Large intestine (tissue), 3 donors: ENCODE results near the gene MYH16. TPM values are rescaled to one million over a fixed set of nuclear protein-coding genes. Genes with fewer than 3 reads are reported as not detected.
"Not testable (repeated sequence)": the region's sequence is repeated elsewhere in the genome, so short reads cannot be mapped to it uniquely, and the experiment has no call there.

Experiments
- DNase-seq, 2 donors: peaks; one replicate each; pipeline versions ENCODE4 v3.0.0 to v3.0.0-alpha.2; 2013
- H3K27ac ChIP-seq: one replicate; pipeline ENCODE4 v1.5.1; 2013; ENCODE audit warnings: low read length
- H3K27me3 ChIP-seq: 2 replicates; pipeline ENCODE4 v1.6.1; 2013; ENCODE audit warnings: low read length; ENCODE audit not compliant: control insufficient read depth, insufficient read depth
- H3K36me3 ChIP-seq: 2 replicates; pipeline ENCODE4 v1.6.1; 2013; ENCODE audit warnings: low read length; ENCODE audit not compliant: control insufficient read depth, insufficient read depth
- H3K4me1 ChIP-seq: one replicate; pipeline ENCODE4 v1.6.1; 2013; ENCODE audit warnings: low read length; ENCODE audit not compliant: control insufficient read depth, insufficient read depth
- H3K4me3 ChIP-seq: one replicate; pipeline ENCODE4 v1.5.1; 2013; ENCODE audit warnings: low read length
- H3K9me3 ChIP-seq: one replicate; pipeline ENCODE4 v1.6.1; 2013; ENCODE audit warnings: mild to moderate bottlenecking, low read depth, low read length, moderate library complexity; ENCODE audit not compliant: control insufficient read depth
- WGBS: methylation state at CpG from one replicate; pipeline ENCODE4 v1.1.5; 2013; ENCODE audit warnings: low lambda C conversion rate; ENCODE audit not compliant: insufficient coverage; 5-methylcytosine and 5-hydroxymethylcytosine counted together
- polyA plus RNA-seq: library from polyadenylated mRNA; unstranded; fragments of 120-200 nt; gene quantifications from one replicate; pipeline ENCODE4 v1.2.1, GENCODE V29; 2013

MYH16 gene
- polyA plus RNA-seq, 1 donor = 0.01 TPM

DNA sequence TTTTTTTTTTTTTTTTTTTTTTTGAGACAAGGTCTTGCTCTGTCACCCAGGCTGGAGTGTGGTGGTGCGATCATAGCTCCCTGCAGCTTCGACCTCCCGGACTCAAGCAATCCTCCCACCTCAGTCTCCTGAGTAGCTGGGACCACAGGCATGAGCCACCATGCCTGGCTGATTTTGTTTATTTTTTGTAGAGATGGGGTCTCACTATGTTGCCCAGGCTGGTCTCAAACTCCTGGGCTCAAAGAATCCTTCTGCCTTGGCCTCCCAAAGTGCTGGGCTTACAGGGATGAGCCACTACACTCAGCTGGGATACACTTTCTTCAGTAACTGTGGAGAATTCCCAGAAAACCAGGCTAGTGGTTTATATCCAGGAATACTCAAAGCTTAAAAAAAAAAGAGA is 78.0 kb downstream of the MYH16 start:
- not testable (repeated sequence) for H3K27me3 ChIP-seq, H3K27ac ChIP-seq, H3K4me1 ChIP-seq, H3K9me3 ChIP-seq, DNase-seq, H3K4me3 ChIP-seq
- no CpG with 5 or more reads among the region's 3 CpGs for WGBS
- peaks cover 69% of the 10 kb centered on the region for H3K36me3 ChIP-seq

DNA sequence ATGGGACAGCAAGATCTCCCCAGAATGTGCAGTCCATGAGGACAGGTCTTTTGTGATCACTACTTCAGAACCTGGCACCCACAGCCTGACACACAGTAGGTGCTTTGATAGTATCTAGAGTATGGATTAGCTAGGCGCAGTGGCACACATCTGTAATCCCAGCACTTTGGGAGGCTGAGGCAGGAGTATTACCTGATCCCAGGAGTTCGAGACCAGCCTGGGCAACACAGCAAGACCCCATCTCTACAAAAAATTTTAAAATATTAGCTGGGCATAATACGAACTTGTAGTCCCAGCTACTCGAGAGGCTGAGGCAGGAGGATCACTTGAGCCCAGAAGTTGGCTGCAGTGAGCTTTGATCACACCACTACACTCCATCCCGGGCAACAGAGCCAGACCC is 79.6 kb downstream of the MYH16 start:
- Histone ChIP-seq H3K27ac (no peak overlapping the region), H3K4me3 (no peak overlapping the region), H3K9me3 (no peaks in the 10 kb centered on the region), H3K4me1 (no peaks in the 10 kb centered on the region), H3K36me3 (peaks cover 72% of the 10 kb centered on the region), H3K27me3 (no peaks in the 10 kb centered on the region)
- DNase-seq = no peak
- no CpG with 5 or more reads among the region's 5 CpGs for WGBS

DNA sequence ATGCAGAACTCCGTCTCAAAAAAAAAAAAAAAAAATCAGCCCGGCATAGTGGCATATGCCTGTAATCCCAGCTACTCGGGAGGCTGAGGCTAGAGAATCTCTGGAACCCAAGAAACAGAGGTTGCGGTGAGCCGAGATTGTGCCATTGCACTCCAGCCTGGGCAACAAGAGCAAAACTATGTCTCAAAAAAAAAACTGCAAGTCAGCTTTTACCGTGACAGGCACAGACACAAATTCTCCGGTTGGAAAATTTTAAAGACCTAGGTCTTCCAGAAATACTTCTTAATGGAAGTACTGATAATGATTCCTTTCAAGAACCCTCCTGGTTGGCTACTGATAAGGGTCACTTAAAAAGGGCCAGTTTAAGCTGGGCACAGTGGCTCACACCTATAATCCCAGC is 82.5 kb downstream of the MYH16 start:
- Histone ChIP-seq H3K4me3 (no peak overlapping the region), H3K9me3 (no peaks in the 10 kb centered on the region), H3K27me3 (no peaks in the 10 kb centered on the region), H3K36me3 (peaks cover 72% of the 10 kb centered on the region), H3K4me1 (no peaks in the 10 kb centered on the region), H3K27ac (no peak overlapping the region)
- WGBS = 100% methylated on average over 2 of the region's 7 CpGs
- no peak for DNase-seq

DNA sequence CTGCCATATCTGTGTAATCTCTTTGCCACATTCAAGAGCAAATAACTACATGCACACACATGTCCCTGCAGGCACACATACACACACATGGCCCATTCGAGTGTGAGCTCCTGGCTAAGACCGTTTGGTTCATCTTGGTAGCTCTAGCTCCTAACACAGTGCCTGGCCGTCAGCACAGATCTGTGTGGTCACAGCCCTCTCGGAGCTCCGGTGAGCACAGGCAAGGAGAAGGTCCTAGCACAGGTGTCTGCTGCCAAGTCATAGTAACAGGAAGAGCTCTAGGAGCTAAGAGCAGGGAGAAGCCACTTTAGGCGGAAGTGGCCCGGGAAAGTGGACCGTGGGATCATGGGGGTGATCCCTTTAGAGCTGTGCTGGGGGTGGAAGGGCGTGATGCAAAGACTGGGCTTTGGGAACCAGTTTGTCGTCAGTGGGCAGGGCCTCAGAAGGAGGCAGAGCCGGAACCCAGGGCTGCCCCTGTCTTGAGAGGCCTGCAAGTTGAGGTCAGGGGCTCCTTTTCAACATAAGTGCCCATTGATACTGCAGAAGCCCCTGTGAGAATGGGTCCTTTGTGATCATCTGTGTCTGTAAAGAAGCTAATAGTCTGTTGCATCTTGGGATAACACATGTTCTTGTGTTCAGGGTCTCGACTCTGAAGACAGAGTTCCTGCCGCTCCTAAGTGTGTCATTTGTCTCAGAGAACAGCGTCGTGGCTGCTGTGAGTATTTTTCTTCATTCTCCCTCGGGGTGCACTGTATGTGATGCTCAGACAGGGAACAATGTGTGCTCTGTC is 85.3 kb downstream of the MYH16 start:
- WGBS = no CpG with 5 or more reads among the region's 16 CpGs
- H3K4me1 ChIP-seq = no peaks in the 10 kb centered on the region
- no peak overlapping the region for H3K4me3 ChIP-seq
- peak in 1 of 2 donors; percentile 15 for DNase-seq
- no peaks in the 10 kb centered on the region for H3K27me3 ChIP-seq
- H3K36me3 ChIP-seq = peaks cover 74% of the 10 kb centered on the region
- no peaks in the 10 kb centered on the region for H3K9me3 ChIP-seq
- H3K27ac ChIP-seq = no peak overlapping the region

DNA sequence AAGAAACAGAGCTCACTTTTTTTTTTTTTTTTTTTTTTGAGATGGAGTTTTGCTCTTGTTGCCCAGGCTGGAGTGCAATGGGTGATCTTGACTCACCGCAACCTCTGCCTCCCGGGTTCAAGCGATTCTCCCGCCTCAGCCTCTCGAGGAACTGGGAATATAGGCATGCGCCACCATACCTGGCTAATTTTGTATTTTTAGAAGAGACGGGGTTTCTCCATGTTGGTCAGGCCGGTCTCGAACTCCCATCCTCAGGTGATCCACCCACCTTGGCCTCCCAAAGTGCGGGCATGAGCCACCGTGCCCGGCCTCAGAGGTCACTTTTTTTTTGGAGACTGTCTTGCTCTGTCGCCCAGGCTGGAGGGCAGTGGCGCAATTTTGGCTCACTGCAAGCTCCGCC is 85.9 kb downstream of the MYH16 start:
- peaks cover 79% of the 10 kb centered on the region for H3K36me3 ChIP-seq
- not testable (repeated sequence) for H3K27ac ChIP-seq, DNase-seq, H3K9me3 ChIP-seq, H3K4me3 ChIP-seq, H3K27me3 ChIP-seq, H3K4me1 ChIP-seq
- 100% methylated on average over 1 of the region's 15 CpGs for WGBS

DNA sequence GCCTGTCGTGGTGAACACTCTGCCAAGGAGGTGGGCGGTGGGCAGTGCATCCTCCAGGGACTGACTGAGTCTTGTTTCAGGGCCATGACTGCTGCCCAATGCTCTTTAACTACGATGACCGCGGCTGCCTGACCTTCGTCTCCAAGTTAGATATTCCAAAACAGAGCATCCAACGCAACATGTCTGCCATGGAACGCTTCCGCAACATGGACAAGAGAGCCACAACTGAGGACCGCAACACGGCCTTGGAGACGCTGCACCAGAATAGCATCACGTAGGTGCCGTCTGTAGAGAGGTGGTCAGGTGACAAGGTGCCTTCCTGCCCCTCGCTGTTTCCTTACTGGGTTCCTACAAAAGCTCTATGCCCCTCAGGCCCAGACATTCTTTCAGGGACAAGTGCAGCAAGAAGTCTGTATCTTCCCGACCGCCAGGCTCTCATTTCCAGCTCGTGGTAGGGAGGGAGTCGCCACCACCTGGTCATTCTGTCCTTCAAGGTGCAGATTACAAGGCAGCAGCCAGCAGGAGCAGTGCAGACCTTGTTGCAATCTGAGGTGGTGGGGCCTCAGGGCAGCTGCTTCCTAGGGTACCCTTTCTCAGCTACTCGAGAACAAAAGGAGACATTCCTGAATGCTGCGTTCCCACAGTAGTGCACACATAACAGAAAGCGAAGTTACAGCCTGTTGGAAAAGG is 87.0 kb downstream of the MYH16 start:
- no CpG with 5 or more reads among the region's 22 CpGs for WGBS
- Histone ChIP-seq H3K36me3 (peaks cover 78% of the 10 kb centered on the region), H3K27ac (no peak overlapping the region), H3K27me3 (no peaks in the 10 kb centered on the region), H3K4me3 (no peak overlapping the region), H3K9me3 (no peaks in the 10 kb centered on the region), H3K4me1 (no peaks in the 10 kb centered on the region)
- DNase-seq = no peak

Other genes with a start within 250 kb of the MYH16 start
- gene SMURF1, start 128.7 kb upstream of the MYH16 start, polyA plus RNA-seq = 14.5 TPM
- 0.13 TPM for gene KPNA7, start 64.7 kb upstream of the MYH16 start, polyA plus RNA-seq
- 188 TPM for gene ARPC1A, start 53.1 kb downstream of the MYH16 start, polyA plus RNA-seq
- 73.1 TPM for gene ARPC1B, start 101.9 kb downstream of the MYH16 start, polyA plus RNA-seq
- gene PDAP1, start 135.8 kb downstream of the MYH16 start, polyA plus RNA-seq = 94.9 TPM
- 72.8 TPM for gene BUD31, start 136.1 kb downstream of the MYH16 start, polyA plus RNA-seq
- gene PTCD1, start 166.0 kb downstream of the MYH16 start, polyA plus RNA-seq = 5.9 TPM
- gene CPSF4, start 166.1 kb downstream of the MYH16 start, polyA plus RNA-seq = 29.6 TPM
- 386 TPM for gene ATP5MF, start 193.3 kb downstream of the MYH16 start, polyA plus RNA-seq
- gene ZNF789, start 200.1 kb downstream of the MYH16 start, polyA plus RNA-seq = 61.3 TPM
- gene ZNF394, start 227.4 kb downstream of the MYH16 start, polyA plus RNA-seq = 22.9 TPM
- gene ZKSCAN5, start 231.8 kb downstream of the MYH16 start, polyA plus RNA-seq = 8.6 TPM